GM12872 (cell line): ENCODE data around the gene CERS5.

Experiments
- TF ChIP-seq, protein P1 (sequence below): IDR thresholded peaks from 3 replicates; pipeline ENCODE4 v1.5.1; 2011; ENCODE audit warnings: low read depth, mild to moderate bottlenecking, low read length, moderate library complexity; ENCODE audit not compliant: insufficient read depth

The CERS5 gene

DNA sequence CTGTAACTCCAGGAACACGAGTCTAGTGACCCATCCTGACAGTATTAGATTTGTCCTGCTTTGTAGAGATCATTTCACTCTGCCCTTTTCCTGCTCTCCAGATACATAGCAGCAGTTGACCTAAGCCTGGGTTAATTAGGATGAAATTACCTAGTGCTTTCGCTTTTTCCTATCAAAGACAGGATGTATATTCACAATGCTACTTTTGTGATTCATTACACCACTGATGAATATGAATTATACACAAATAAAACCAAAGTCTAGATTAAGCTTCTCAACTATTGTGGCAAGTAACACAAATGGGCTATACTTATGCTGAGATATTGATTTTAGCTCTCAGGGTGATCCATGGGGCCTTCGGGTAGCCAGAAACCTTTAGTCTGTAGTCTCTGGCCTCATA is 17.9 kb downstream of the CERS5 start:
- TF ChIP-seq, protein P1, sequence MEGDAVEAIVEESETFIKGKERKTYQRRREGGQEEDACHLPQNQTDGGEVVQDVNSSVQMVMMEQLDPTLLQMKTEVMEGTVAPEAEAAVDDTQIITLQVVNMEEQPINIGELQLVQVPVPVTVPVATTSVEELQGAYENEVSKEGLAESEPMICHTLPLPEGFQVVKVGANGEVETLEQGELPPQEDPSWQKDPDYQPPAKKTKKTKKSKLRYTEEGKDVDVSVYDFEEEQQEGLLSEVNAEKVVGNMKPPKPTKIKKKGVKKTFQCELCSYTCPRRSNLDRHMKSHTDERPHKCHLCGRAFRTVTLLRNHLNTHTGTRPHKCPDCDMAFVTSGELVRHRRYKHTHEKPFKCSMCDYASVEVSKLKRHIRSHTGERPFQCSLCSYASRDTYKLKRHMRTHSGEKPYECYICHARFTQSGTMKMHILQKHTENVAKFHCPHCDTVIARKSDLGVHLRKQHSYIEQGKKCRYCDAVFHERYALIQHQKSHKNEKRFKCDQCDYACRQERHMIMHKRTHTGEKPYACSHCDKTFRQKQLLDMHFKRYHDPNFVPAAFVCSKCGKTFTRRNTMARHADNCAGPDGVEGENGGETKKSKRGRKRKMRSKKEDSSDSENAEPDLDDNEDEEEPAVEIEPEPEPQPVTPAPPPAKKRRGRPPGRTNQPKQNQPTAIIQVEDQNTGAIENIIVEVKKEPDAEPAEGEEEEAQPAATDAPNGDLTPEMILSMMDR = no peak

DNA sequence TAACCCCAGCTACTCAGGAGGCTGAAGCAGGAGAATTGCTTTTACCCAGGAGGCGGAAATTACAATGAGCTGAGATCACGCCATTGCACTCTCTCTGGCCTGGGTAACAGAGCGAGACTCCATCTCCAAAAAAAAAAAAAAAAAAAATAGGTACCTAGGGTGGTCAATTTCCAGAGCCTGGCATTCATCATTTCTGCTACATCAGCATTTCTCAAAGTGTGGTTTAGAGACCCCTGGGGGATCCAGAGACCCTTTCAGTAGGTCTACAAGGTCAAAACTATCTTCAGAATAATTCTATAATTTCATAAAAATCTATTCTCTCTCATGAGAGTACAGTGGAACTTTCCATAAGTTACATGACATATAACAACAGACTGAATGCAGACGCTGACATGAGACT is 19.9 kb downstream of the CERS5 start:
- TF ChIP-seq, protein P1 = no peak

DNA sequence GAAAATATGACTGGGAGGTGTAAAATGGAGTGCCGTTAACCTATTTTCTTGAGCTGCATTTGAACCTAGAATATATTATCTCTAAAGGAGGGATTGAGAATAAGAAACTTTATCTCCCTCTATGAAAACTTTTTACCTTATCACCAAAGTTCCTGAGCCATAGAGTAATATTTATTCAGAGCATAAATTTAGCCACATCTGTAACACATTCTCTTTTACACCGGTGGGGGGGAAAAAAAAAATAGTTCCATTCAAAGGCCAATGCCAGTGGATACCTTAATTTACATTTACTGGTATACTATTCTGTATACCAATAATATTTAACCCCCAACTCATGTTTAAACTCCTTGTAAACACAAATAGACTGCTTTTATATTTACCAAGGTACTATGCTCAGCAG is 21.7 kb downstream of the CERS5 start:
- TF ChIP-seq, protein P1 = no peak

DNA sequence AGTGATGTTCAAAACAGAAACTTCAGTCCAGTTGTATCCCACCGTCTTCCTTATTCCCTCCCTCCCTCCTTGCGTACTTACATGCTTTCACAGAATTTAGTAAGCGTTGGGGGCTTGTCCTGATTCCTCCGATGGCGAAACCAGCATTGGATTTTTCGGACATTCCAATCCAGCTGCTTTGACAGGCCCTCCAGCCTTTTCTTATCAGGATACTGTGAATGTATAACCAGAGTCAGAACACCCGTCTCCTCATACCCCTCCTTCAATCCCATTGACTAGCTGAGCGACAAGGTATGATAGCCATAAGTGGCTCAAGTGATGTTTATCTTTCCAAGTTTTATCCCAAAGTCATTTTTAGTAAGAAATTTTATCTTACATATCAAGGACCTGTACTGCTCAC is 24.2 kb downstream of the CERS5 start:
- TF ChIP-seq, protein P1 = no peak

DNA sequence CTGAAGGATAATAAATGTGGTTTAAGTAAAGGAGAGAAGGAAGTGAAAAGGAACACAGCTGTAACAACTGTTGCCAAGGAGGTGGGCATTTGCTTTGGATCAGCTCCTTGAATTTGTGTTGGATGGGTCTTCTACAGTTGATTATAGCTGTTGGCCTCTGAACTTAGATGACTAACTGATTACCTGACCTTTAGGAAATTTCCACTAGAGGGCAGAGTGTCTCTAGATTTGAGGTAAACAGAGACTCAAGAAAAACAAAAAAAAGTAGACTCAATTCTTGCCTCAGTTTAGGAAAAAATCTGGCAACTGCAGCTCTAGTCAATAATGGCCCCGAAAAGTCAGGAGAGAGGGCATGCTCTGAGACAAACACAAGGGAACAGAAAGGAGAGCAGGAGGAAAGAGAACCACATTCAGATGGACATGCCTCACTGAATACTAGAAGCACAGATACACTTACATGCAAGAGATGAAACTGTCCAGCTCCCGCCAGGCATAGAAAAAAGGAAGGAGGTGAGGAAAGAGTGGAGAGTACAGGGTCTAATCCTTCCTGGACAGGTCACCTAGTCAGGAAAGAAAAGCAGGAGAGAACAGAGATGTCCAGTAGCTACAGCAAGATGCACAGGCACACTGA is 34.5 kb downstream of the CERS5 start:
- TF ChIP-seq, protein P1 = no peak

DNA sequence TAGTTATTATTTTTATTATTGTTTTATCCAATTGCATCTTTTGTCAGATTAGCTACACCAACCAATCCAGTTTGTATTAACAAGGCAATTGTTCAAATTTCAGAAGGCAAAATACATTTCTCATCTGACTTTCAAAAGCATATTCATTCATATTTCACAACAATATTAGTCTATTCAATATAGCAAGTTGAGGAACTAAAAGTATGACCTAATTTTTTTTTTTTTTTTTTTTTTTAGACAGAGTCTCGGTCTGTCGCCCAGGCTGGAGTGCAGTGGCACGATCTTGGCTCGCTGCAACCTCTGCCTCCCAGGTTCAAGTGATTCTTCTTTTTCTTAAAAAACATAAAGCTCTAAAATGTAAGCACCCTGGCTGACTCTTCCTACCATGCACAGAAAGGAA is 37.9 kb downstream of the CERS5 start:
- TF ChIP-seq, protein P1 = no peak

DNA sequence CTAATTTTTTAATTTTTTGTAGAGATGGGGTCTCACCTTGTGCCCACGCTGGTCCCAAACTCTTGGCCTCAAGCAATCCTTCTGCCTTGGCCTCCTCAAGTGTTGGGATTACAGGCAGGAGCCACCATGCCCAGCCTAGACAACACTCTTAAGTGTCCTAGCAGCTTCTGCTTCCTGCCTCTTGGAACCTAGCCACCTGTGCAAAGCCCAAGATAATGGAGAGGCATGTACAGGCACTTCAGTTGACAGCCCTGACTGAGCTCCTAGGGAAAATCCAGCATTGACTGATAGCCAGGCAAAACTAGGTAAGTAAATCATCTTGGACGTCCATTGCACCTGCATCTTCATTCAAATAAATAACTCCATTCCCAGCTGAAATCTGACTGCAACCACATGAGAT is 39.6 kb downstream of the CERS5 start:
- TF ChIP-seq, protein P1 = no peak
